Activated CD4-positive, alpha-beta memory T cell treated with anti-CD3 and anti-CD28 coated beads for 36 hours (primary cell): ENCODE measurements around the gene KCTD16. TPM values are rescaled to one million over a fixed set of nuclear protein-coding genes. Genes with fewer than 3 reads are reported as not detected.

ENCODE experiments used
- CTCF ChIA-PET: fragments of 350-600 bp; sonication (Branson Sonifier 250); formaldehyde crosslinking; loops from one replicate; lab custom pipeline; 2021; ENCODE audit warnings: antibody characterized with exemption, inconsistent platforms; lab: Charles Lee
- POLR2A ChIA-PET: fragments of 350-600 bp; sonication (Branson Sonifier 250); formaldehyde crosslinking; loops from one replicate; lab custom pipeline; 2021; ENCODE audit warnings: antibody characterized with exemption; lab: Charles Lee
- DNase-seq: peaks from one replicate; pipeline ENCODE4 v3.0.0-alpha.2; 2020
- H3K27ac Mint-ChIP-seq: one replicate; pipeline ENCODE4 v1.8.0; 2021; ENCODE audit warnings: mixed read lengths
- H3K27me3 Mint-ChIP-seq: one replicate; pipeline ENCODE4 v1.8.0; 2021; ENCODE audit warnings: mixed read lengths
- H3K36me3 Mint-ChIP-seq: one replicate; pipeline ENCODE4 v1.8.0; 2021; ENCODE audit warnings: mixed read lengths
- H3K4me1 Mint-ChIP-seq: one replicate; pipeline ENCODE4 v1.8.0; 2021; ENCODE audit warnings: low read depth, mixed read lengths
- H3K4me3 Mint-ChIP-seq: one replicate; pipeline ENCODE4 v1.8.0; 2021; ENCODE audit warnings: mild to moderate bottlenecking, mixed read lengths
- H3K9me3 Mint-ChIP-seq: one replicate; pipeline ENCODE4 v1.8.0; 2021; ENCODE audit warnings: mixed read lengths
- intact Hi-C: fragments of 100-400 bp; cut with micrococcal nuclease; formaldehyde crosslinking; loops from one replicate; pipeline ENCODE4 v1.15.1; 2023
- total RNA-seq, 2 experiments: library from RNA; stranded (reverse); gene quantifications; one replicate each; pipeline ENCODE4 v1.2.3, GENCODE V29; 2021

The KCTD16 gene
- total RNA-seq, 2 experiments from 2014 or later, result 0.24 to 0.27 TPM

GRCh38 chr5:144463481-144464223 is 293.0 kb downstream of the KCTD16 start:
- H3K4me1 Mint-ChIP-seq, result no peaks in the 10 kb centered on the region
- no peak for DNase-seq
- POLR2A ChIA-PET, result no interaction called here
- no peaks in the 10 kb centered on the region for H3K27me3 Mint-ChIP-seq
- no peak overlapping the region for H3K27ac Mint-ChIP-seq
- CTCF ChIA-PET, result no interaction called here
- H3K4me3 Mint-ChIP-seq, result no peak overlapping the region
- H3K9me3 Mint-ChIP-seq, result peaks cover 6% of the 10 kb centered on the region
- intact Hi-C loops, result no loop called here
- no peaks in the 10 kb centered on the region for H3K36me3 Mint-ChIP-seq

DNA sequence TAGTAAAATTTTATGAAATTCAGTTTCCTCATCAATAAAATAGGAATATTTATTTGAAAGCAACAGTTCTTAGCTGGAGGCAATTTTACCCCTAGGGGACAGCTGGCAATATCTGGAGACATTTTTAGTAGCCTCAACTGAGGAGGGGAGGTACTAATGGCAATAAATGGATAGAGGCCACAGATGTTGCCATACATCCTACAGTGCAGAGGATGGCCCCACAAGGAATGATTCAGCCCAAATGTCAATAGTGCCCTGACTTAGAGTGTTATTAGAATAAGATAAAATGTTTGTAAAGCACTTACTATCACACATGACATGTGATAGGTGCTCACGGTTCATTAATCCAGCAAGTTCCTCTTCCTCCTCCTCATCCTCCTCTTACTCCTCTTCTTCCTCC is 293.6 kb downstream of the KCTD16 start:
- intact Hi-C loops, result no loop called here
- Mint-ChIP-seq H3K27me3 (no peaks in the 10 kb centered on the region), H3K36me3 (no peaks in the 10 kb centered on the region), H3K27ac (no peak overlapping the region), H3K4me3 (no peak overlapping the region), H3K4me1 (no peaks in the 10 kb centered on the region), H3K9me3 (peaks cover 6% of the 10 kb centered on the region)
- no peak for DNase-seq
- ChIA-PET POLR2A (no interaction called here), CTCF (no interaction called here)

GRCh38 chr5:144465441-144465840 is 294.8 kb downstream of the KCTD16 start:
- Mint-ChIP-seq H3K27ac (no peak overlapping the region), H3K4me3 (no peak overlapping the region), H3K36me3 (no peaks in the 10 kb centered on the region), H3K9me3 (peaks cover 4% of the 10 kb centered on the region), H3K27me3 (no peaks in the 10 kb centered on the region), H3K4me1 (no peaks in the 10 kb centered on the region)
- POLR2A ChIA-PET, result no interaction called here
- CTCF ChIA-PET, result no interaction called here
- intact Hi-C loops, result no loop called here
- no peak for DNase-seq

DNA sequence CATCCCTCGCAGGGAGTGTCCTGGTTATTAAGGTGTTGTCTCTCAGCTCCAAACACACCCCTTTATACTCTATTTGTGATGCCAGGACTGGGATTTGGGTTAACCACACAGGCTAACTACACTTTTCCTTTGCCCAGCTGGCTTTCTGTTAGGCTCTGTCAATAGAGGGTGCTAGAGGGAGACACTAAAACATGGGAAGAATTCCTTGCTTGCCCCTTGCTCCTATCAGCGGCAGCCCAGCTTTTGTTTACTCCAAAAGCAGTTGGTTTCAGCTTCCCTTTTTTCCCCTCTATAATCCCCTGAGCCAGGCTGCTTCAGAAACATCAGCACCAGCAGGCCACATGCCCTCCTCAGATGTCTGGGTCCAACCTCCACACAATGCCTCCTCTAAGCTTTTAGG is 297.1 kb downstream of the KCTD16 start:
- ChIA-PET POLR2A (no interaction called here), CTCF (no interaction called here)
- H3K9me3 Mint-ChIP-seq, result no peaks in the 10 kb centered on the region
- no peaks in the 10 kb centered on the region for H3K4me1 Mint-ChIP-seq
- intact Hi-C loops, result no loop called here
- no peak overlapping the region for H3K27ac Mint-ChIP-seq
- H3K36me3 Mint-ChIP-seq, result no peaks in the 10 kb centered on the region
- no peak for DNase-seq
- H3K4me3 Mint-ChIP-seq, result no peak overlapping the region
- H3K27me3 Mint-ChIP-seq, result no peaks in the 10 kb centered on the region

DNA sequence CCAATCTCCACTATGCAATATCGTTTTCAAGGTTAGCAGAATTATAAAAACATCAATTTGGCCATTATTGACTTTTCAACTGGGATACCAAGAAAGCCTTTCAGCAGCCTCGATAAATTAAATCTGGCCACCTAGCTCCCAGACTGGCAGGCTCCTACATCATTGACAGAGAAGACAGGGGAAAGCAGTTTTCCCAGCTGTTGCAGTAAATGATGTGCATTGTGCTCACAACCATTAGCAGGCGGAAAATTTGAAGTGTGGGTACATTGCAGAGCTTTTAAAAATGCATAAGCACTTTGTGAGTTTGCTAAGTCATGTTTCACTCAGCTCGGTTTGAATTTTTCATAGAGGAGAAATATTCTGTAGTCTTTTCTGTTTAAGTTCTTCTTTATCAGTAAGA is 297.9 kb downstream of the KCTD16 start:
- H3K36me3 Mint-ChIP-seq, result no peaks in the 10 kb centered on the region
- no peaks in the 10 kb centered on the region for H3K9me3 Mint-ChIP-seq
- POLR2A ChIA-PET, result no interaction called here
- no peak overlapping the region for H3K27ac Mint-ChIP-seq
- CTCF ChIA-PET, result no interaction called here
- no peaks in the 10 kb centered on the region for H3K4me1 Mint-ChIP-seq
- intact Hi-C loops, result no loop called here
- no peak overlapping the region for H3K4me3 Mint-ChIP-seq
- no peak for DNase-seq
- no peaks in the 10 kb centered on the region for H3K27me3 Mint-ChIP-seq

DNA sequence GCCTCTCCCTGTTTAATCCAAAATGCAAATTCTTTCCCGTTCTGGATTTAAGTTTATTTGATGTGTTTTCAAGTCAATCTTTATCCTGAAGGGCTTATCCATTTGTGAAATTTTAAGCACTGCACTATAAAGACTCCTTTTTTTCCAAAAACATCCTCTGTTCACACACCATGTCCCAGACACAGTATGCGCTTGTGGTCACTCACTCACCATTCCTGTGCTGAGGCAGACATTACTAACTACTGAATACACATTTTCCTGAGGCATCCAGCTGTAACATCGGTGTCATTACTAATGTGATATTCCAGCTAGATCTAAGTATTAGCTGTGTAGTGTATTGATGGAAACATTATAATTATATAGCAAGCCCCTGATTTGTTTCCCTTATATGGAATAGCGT is 298.4 kb downstream of the KCTD16 start:
- H3K36me3 Mint-ChIP-seq, result no peaks in the 10 kb centered on the region
- POLR2A ChIA-PET, result no interaction called here
- no peaks in the 10 kb centered on the region for H3K27me3 Mint-ChIP-seq
- H3K27ac Mint-ChIP-seq, result no peak overlapping the region
- H3K9me3 Mint-ChIP-seq, result no peaks in the 10 kb centered on the region
- H3K4me1 Mint-ChIP-seq, result no peaks in the 10 kb centered on the region
- CTCF ChIA-PET, result no interaction called here
- intact Hi-C loops, result no loop called here
- H3K4me3 Mint-ChIP-seq, result no peak overlapping the region
- no peak for DNase-seq

DNA sequence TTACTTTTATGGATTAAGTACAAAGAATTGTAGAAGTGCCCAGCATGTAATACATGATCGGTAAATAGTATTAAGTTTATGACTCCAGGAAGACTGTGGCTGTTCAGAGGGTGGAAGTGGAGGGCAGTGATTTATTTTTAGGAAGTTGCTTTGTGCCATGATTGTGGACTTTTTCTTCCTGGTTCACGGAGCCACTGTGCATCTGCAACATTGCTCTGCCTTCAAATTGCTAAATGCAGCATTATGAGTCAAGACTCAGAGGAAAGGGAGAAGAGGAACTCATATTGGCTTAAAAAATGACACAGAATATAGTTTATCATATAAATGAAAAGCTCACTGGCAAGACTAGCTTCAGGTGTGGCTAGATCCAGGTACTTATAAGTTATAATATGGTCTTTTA is 301.5 kb downstream of the KCTD16 start:
- ChIA-PET POLR2A (no interaction called here), CTCF (no interaction called here)
- no peak overlapping the region for H3K4me3 Mint-ChIP-seq
- H3K4me1 Mint-ChIP-seq, result no peaks in the 10 kb centered on the region
- no peak overlapping the region for H3K27ac Mint-ChIP-seq
- no peaks in the 10 kb centered on the region for H3K36me3 Mint-ChIP-seq
- intact Hi-C loops, result no loop called here
- H3K9me3 Mint-ChIP-seq, result no peaks in the 10 kb centered on the region
- no peaks in the 10 kb centered on the region for H3K27me3 Mint-ChIP-seq
- no peak for DNase-seq

DNA sequence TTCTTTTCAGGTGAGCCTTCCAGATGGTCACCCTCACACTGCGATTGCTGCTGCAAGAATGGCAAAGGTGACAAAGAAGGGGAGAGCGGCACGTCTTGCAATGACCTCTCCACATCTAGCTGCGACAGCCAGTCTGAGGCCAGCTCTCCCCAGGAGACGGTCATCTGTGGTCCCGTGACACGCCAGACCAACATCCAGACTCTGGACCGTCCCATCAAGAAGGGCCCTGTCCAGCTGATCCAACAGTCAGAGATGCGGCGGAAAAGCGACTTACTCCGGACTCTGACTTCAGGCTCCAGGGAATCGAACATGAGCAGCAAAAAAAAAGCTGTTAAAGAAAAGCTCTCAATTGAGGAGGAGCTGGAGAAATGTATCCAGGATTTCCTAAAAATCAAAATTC is 303.0 kb downstream of the KCTD16 start:
- Mint-ChIP-seq H3K9me3 (no peaks in the 10 kb centered on the region), H3K27me3 (no peaks in the 10 kb centered on the region), H3K27ac (no peak overlapping the region), H3K4me3 (no peak overlapping the region), H3K36me3 (no peaks in the 10 kb centered on the region), H3K4me1 (no peaks in the 10 kb centered on the region)
- DNase-seq, result no peak
- intact Hi-C loops, result no loop called here
- CTCF ChIA-PET, result no interaction called here
- POLR2A ChIA-PET, result no interaction called here

DNA sequence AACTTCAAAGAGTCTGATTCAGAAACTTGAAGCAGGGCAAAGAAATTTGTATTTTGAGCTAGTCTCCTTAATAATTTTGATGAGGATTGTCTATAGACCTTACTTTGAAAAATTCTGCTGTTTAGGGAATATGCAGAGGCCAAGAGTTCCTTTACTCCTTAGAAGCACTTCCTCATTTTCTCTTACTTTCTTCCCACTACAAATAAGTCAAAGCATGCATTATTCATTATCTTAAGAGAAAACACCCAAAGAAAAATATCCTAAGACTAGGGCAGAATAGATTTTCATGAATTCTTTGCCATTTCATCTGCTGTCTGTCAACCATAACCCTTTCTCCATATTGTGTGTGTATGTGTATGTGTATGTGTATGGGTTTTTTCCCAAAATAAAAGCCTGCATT is 307.9 kb downstream of the KCTD16 start:
- POLR2A ChIA-PET, result no interaction called here
- Mint-ChIP-seq H3K4me1 (no peaks in the 10 kb centered on the region), H3K4me3 (no peak overlapping the region), H3K9me3 (no peaks in the 10 kb centered on the region), H3K36me3 (no peaks in the 10 kb centered on the region), H3K27me3 (no peaks in the 10 kb centered on the region), H3K27ac (no peak overlapping the region)
- CTCF ChIA-PET, result no interaction called here
- no peak for DNase-seq
- intact Hi-C loops, result no loop called here

DNA sequence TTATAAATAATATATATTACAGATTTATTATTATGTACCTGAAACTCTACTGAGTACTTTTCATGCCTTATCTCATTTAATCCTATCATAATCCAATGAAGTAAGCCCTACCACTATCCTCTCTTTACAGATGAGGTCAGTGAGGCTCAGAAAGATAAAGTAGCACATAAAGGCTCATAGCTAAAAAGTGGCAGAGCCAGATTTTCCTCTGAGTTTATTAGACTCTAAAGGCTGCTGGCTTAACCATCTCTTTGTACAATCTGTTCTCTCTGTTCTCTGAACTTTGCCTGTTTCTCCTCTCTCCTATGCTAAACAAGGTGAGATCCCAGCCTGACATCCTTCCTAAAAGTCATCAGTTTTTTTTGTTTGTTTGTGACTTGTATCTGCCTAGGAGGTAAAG is 311.2 kb downstream of the KCTD16 start:
- Mint-ChIP-seq H3K4me1 (no peaks in the 10 kb centered on the region), H3K4me3 (no peak overlapping the region), H3K27ac (no peak overlapping the region), H3K9me3 (no peaks in the 10 kb centered on the region), H3K36me3 (no peaks in the 10 kb centered on the region), H3K27me3 (no peaks in the 10 kb centered on the region)
- no peak for DNase-seq
- POLR2A ChIA-PET, result no interaction called here
- intact Hi-C loops, result no loop called here
- CTCF ChIA-PET, result no interaction called here

- Mint-ChIP-seq H3K27me3 (no peaks in the 10 kb centered on the region), H3K9me3 (no peaks in the 10 kb centered on the region), H3K27ac (no peak overlapping the region), H3K4me3 (no peak overlapping the region), H3K4me1 (no peaks in the 10 kb centered on the region), H3K36me3 (no peaks in the 10 kb centered on the region)
- ChIA-PET CTCF (no interaction called here), POLR2A (no interaction called here)
- no peak for DNase-seq
- intact Hi-C loops, result no loop called here
Observed at GRCh38 chr5:144484124-144484897, 313.6 kb downstream of the KCTD16 start.

- ChIA-PET CTCF (no interaction called here), POLR2A (no interaction called here)
- Mint-ChIP-seq H3K4me3 (no peak overlapping the region), H3K27ac (no peak overlapping the region), H3K9me3 (peaks cover 5% of the 10 kb centered on the region), H3K27me3 (no peaks in the 10 kb centered on the region), H3K36me3 (no peaks in the 10 kb centered on the region), H3K4me1 (no peaks in the 10 kb centered on the region)
- DNase-seq, result no peak
- intact Hi-C loops, result no loop called here
Observed at GRCh38 chr5:144485540-144485939, 314.9 kb downstream of the KCTD16 start.

DNA sequence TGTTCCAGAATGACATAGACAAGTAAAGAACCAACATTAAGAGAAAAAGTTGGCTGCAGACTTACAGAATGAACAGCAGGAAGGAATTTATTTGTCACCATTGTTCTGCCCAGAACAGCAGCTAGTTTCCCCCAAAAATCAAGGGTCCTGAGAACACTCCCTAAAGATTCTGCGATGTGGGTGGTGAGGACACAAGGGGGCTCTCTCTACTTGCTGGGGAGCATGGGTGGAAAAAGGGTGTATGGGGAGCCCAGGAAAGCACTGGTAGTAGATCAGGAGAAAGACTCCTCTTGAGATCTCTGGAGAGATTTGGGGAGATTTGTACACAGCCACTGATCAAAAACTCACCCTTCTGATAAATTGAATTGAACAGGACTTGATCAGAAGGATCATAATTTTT is 316.5 kb downstream of the KCTD16 start:
- ChIA-PET POLR2A (no interaction called here), CTCF (no interaction called here)
- no peak overlapping the region for H3K27ac Mint-ChIP-seq
- intact Hi-C loops, result no loop called here
- no peaks in the 10 kb centered on the region for H3K4me1 Mint-ChIP-seq
- H3K36me3 Mint-ChIP-seq, result no peaks in the 10 kb centered on the region
- H3K9me3 Mint-ChIP-seq, result peaks cover 5% of the 10 kb centered on the region
- no peaks in the 10 kb centered on the region for H3K27me3 Mint-ChIP-seq
- DNase-seq, result no peak
- H3K4me3 Mint-ChIP-seq, result no peak overlapping the region
